Adrenal gland (tissue), 5 donors: Measurements from ENCODE around the gene UBXN1.

Experiments
- CTCF ChIP-seq, 6 experiments: fragments of 450-650 bp in 4 of 6; fragments of 200-600 bp in 2 of 6; sonication (generic) in 1 of 6; IDR thresholded peaks; 1 replicate in 5 of 6; 2 replicates in 1 of 6; pipeline versions ENCODE4 v1.5.1 to v1.8.0; 2016 to 2021; ENCODE audit warnings: antibody characterized with exemption in 6 of 6, mild to moderate bottlenecking in 2 of 6, moderate library complexity in 1 of 6
- POLR2A ChIP-seq, 2 donors: fragments of 450-650 bp; IDR thresholded peaks; one replicate each; pipeline ENCODE4 v1.6.1; 2017; ENCODE audit warnings: antibody characterized with exemption in 2 of 2, mild to moderate bottlenecking in 2 of 2, moderate library complexity in 1 of 2
- donor health status: DM: no; HTN: no; CAD: no.

- TF ChIP-seq POLR2A (IDR thresholded peaks at IDR 0.05) (no peak), CTCF (IDR thresholded peaks at IDR 0.05) (no peak)
These were observed 33.5 kb upstream of the UBXN1 start for GRCh38 chr11:62712276-62712812.
